GM12872 (cell line): ENCODE data around the gene TMED8.

Experiments
- TF ChIP-seq, protein P1 (sequence below): IDR thresholded peaks from 3 replicates; pipeline ENCODE4 v1.5.1; 2011; ENCODE audit warnings: low read depth, mild to moderate bottlenecking, low read length, moderate library complexity; ENCODE audit not compliant: insufficient read depth

TMED8 gene

DNA sequence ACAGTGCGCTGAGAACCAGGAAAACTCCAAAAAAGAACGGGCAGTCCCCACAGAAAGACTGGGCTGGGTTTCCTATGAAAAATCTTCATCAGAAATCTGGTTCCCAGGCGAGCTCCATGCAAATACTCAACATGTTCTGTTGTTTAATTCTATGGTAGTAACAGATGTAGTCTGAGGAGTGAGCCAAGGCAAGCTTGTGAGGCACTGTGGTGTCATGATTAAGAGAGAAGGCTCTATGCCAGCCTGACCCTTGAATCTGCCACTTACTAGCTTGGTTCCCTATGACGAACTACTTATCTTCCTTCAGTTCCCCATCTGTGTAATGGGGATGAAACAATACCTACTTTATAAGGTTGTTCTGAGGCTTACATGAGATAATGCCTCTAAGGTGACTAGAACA lies 66.9 kb downstream of the TMED8 start:
- TF ChIP-seq, protein P1, sequence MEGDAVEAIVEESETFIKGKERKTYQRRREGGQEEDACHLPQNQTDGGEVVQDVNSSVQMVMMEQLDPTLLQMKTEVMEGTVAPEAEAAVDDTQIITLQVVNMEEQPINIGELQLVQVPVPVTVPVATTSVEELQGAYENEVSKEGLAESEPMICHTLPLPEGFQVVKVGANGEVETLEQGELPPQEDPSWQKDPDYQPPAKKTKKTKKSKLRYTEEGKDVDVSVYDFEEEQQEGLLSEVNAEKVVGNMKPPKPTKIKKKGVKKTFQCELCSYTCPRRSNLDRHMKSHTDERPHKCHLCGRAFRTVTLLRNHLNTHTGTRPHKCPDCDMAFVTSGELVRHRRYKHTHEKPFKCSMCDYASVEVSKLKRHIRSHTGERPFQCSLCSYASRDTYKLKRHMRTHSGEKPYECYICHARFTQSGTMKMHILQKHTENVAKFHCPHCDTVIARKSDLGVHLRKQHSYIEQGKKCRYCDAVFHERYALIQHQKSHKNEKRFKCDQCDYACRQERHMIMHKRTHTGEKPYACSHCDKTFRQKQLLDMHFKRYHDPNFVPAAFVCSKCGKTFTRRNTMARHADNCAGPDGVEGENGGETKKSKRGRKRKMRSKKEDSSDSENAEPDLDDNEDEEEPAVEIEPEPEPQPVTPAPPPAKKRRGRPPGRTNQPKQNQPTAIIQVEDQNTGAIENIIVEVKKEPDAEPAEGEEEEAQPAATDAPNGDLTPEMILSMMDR: no peak

DNA sequence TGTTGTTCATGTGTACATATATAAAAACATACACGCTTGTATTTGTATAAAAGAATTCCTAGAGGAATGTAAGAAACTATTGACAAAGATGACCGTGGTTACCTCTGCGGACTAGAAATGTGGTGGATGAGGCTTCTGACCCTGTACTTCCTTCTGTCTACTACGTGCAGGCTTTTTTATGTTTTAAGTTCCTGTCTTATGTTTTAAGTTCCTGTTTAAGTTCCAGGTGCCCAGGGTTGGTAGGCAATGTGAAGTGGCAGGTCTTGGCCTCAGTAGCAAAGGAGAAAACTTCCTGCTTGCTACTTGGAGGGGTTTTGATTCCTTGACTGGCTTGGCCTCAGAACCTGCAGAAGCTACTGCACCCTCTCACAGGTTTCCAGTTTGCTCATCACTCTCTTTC lies 67.8 kb downstream of the TMED8 start:
- TF ChIP-seq, protein P1: no peak

DNA sequence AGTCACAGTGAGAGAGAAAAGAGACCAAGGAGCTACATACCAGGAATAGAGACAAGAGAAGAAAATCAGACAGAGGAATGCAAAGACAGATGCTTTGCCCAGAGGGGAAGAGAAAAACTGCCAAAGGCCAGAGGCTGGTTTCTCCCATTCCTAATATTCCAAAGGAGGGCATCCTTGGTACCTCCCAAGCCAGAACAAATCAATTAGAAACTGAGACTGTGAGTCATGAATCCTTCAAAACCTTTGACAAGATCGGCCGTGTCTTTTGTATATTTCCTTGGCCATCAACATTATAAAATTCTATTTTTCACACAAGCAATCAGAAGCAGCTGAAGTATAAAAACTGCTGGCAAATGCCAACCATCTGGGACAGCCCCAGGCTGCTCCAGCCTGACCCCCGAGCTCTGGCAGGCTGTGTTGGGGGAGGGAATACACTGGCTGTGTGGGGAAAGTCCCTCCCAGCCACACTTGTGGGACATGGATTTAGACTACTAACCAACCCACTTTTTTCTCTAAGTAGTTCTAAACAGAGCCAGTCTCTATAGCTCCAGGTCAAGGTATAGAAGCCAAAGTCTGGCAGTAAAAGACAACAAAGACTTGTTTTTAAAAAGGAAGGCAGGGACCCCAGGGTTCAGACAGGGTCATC lies 69.9 kb downstream of the TMED8 start:
- TF ChIP-seq, protein P1: no peak

DNA sequence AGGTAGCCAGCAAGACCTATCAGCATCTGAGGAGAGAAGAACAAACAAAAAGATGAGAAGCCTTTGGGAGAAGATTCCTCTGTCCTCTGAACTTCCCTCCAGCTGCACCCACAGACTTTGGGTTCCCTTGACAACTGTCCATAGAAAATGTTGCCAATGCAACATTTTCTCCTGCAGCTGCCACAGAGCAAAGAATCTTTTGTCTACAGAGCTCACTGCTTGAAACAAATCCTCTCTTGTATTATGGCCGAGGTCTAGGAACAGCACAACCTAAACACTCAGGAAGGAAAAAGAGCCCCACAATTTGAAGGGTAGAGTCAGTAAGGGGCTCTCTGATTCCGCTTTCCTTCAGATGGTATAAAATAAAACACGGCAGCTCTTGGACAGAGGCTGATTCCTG lies 70.5 kb downstream of the TMED8 start:
- TF ChIP-seq, protein P1: no peak

DNA sequence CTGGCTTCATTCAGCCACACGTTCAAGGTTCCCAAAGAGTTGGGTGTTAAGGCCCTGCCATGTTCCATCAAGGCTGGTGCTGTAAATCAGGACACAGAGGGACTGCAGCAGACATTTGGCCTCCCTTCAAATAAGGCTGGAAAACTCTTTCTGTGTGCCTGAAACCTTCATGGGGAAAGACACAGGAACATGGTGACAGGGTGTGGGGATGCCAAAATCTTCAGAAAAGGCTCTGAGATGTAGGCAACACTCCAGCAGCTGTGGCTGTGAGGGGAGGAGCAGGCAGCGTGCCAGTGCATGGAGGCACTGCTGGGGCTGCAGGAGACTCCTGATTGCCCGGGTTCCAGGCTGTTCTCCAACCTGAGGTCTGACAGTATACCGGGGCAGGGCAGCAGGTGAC lies 71.2 kb downstream of the TMED8 start:
- TF ChIP-seq, protein P1: no peak

DNA sequence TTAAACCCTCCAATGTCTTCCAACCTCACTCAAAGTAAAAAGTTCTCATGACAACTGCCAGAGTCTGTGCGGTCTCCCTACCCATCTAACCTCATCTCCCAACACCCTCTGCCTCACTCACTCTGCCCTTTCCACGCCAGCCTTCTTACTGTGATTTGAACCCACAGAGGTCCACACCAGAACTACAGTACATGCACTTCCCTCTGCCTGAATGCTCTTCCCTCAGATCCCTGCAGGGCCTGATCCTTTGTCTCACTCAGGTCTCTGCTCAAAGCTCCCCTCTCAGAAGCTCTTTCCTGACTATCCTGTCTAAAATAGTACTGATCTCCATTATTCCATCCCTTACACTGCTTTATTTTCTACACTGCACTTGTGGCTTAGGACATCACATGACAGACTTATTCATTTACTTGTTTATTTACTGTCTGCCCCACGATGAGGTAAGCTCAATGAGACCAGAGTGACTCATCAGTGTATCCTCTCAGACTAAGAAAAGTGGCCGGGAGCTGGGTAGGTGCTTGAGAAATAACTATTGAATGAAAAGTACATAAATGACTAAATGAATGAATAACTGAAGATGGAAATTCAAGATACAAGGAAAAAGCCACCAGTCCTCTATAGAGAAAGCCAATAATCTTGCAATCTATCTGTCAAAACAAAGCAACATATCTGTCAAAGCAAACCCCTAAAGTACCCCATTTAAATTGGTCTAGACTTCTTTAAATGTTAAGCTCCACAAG lies 73.3 kb downstream of the TMED8 start:
- TF ChIP-seq, protein P1: no peak

DNA sequence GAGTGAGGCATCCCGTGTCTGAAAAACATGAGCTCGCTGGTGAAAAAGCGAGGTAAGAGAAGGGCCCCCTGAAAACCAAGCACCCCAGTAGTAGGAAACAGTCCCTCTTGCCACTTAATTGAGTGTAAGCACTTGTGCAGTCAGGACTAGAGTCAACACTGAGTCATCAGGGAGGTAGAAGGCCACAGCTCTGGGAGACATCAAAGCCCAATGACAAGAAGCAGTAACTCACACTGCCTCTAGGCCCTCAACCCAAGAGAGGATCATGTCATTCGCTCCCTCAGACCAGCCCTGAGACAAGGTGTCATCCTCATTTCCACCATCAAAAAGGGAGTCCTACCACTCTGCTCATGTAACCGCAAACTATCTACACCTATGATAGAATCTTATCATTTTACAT lies 74.0 kb downstream of the TMED8 start:
- TF ChIP-seq, protein P1: no peak
